ENCODE data around the gene C6orf89.

GRCh38 chr6:36967757-36968156, 82.0 kb downstream of the C6orf89 start:
- no peak for TF ChIP-seq EZH2 (IDR thresholded peaks at IDR 0.05; ENCODE audit: insufficient read depth, poor library complexity, severe bottlenecking)
- TF ChIP-seq EZH2phosphoT487 (IDR thresholded peaks at IDR 0.05; ENCODE audit: insufficient read depth, low read depth), result no peak
